HCT116 (cell line): Measurements from ENCODE around the gene SLMAP. TPM values are rescaled to one million over a fixed set of nuclear protein-coding genes. Genes with fewer than 3 reads are reported as not detected.

ENCODE experiments used
- ATAC-seq: fragments of 200-7000 bp; cut with Tn5 transposase; 2 replicates; pipeline ENCODE4 v1.9.1; 2020; ENCODE audit warnings: mild to moderate bottlenecking, moderate library complexity
- BruUV-seq: library from RNA; stranded (reverse); fragments of 400-500 nt; replicated peaks from 2 replicates; lab custom pipeline; 2021; lab: Mats Ljungman, UMichigan
- CTCF ChIA-PET: fragments of 300-600 bp; sonication (Branson Sonifier 250); formaldehyde crosslinking; loops from one replicate; lab custom pipeline; 2021; ENCODE audit warnings: antibody characterized with exemption; lab: Charles Lee
- POLR2A ChIA-PET: fragments of 300-600, 350-600 bp; sonication (Branson Sonifier 250); formaldehyde crosslinking; loops from one replicate; lab custom pipeline; 2021; ENCODE audit warnings: antibody characterized with exemption; lab: Charles Lee
- RAD21 ChIA-PET, 2 experiments: fragments of 300-600 bp; sonication (Branson Sonifier 250); formaldehyde crosslinking; loops; one replicate each; lab custom pipeline; 2023; ENCODE audit warnings: low total read pairs in 2 of 2; ENCODE audit not compliant: uncharacterized antibody in 2 of 2, unreplicated experiment in 2 of 2, low non-redundant PET in 1 of 2; lab: Charles Lee
- DNase-seq: peaks from one replicate; pipeline ENCODE4 v3.0.0-alpha.2; 2010; ENCODE audit warnings: low read depth, low spot score
- H2AFZ ChIP-seq: fragments of 200-600 bp; shearing (Covaris generic), sonication (generic); 2 replicates; pipeline ENCODE4 v1.6.1; 2017; ENCODE audit warnings: low read depth, mixed run types, mixed read lengths, antibody characterized with exemption, low read length; ENCODE audit not compliant: poor library complexity, severe bottlenecking
- H3K27ac ChIP-seq: 2 replicates; pipeline ENCODE4 v1.5.1; 2012; ENCODE audit warnings: low read depth, low read length
- H3K27me3 ChIP-seq: fragments of 200-600 bp; sonication (generic); 2 replicates; pipeline ENCODE4 v1.6.1; 2016; ENCODE audit warnings: mixed run types, low read length, mixed read lengths; ENCODE audit not compliant: insufficient read depth
- H3K36me3 ChIP-seq, 2 experiments: fragments of 200-500 bp in 1 of 2; fragments of 200-600 bp in 1 of 2; sonication (Bioruptor generic) in 1 of 2; sonication (generic) in 1 of 2; 2 replicates each; pipeline versions ENCODE4 v1.5.1 to v1.6.1; 2014 to 2016; ENCODE audit warnings: low read length in 2 of 2, inconsistent platforms in 1 of 2, mixed read lengths in 1 of 2, mixed run types in 1 of 2; ENCODE audit not compliant: insufficient read depth in 2 of 2, control insufficient read depth in 1 of 2
- H3K4me1 ChIP-seq, 2 experiments: fragments of 200-600 bp in 1 of 2; sonication (generic) in 1 of 2; 2 replicates each; pipeline versions ENCODE4 v1.5.1 to v1.6.1; 2012 to 2017; ENCODE audit warnings: low read length in 2 of 2, inconsistent platforms in 1 of 2, mild to moderate bottlenecking in 1 of 2, mixed read lengths in 1 of 2, mixed run types in 1 of 2, moderate library complexity in 1 of 2; ENCODE audit not compliant: insufficient read depth in 2 of 2, control insufficient read depth in 1 of 2
- H3K4me2 ChIP-seq: fragments of 200-600 bp; sonication (generic); 2 replicates; pipeline ENCODE4 v1.6.1; 2017; ENCODE audit warnings: mixed run types, low read length, mixed read lengths
- H3K4me3 ChIP-seq, 2 experiments: fragments of 200-600 bp in 1 of 2; sonication (generic) in 1 of 2; replicated peaks in 1 of 2; 2 replicates each; pipeline ENCODE4 v1.5.1; 2011 to 2016; ENCODE audit warnings: low read length in 2 of 2, control low read depth in 1 of 2, low read depth in 1 of 2, mild to moderate bottlenecking in 1 of 2, mixed read lengths in 1 of 2, mixed run types in 1 of 2
- H3K79me2 ChIP-seq: fragments of 200-600 bp; sonication (generic); 2 replicates; pipeline ENCODE4 v1.6.1; 2017; ENCODE audit warnings: mild to moderate bottlenecking, mixed run types, low read length, moderate library complexity, mixed read lengths; ENCODE audit not compliant: insufficient read depth
- H3K9ac ChIP-seq: fragments of 200-600 bp; sonication (generic); 2 replicates; pipeline ENCODE4 v1.6.1; 2016; ENCODE audit warnings: low read length, mixed read lengths
- H3K9me2 ChIP-seq: fragments of 200-600 bp; sonication (generic), shearing (Covaris generic); 2 replicates; pipeline ENCODE4 v1.6.1; 2017; ENCODE audit warnings: mixed run types, mild to moderate bottlenecking, moderate library complexity; ENCODE audit not compliant: insufficient read depth
- H3K9me3 ChIP-seq, 2 experiments: fragments of 200-500 bp in 1 of 2; fragments of 200-600 bp in 1 of 2; sonication (Bioruptor generic) in 1 of 2; sonication (generic) in 1 of 2; 2 replicates each; pipeline ENCODE4 v1.6.1; 2014 to 2017; ENCODE audit warnings: low read length in 2 of 2, mixed read lengths in 2 of 2, inconsistent platforms in 1 of 2, low read depth in 1 of 2, mild to moderate bottlenecking in 1 of 2, mixed run types in 1 of 2, moderate library complexity in 1 of 2; ENCODE audit not compliant: control insufficient read depth in 1 of 2, insufficient read depth in 1 of 2
- H4K20me1 ChIP-seq: fragments of 200-600 bp; sonication (generic), shearing (Covaris generic); 2 replicates; pipeline ENCODE4 v1.6.1; 2017; ENCODE audit warnings: mixed run types, mild to moderate bottlenecking, moderate library complexity; ENCODE audit not compliant: insufficient read depth
- CBX3 ChIP-seq: IDR thresholded peaks from 2 replicates; pipeline ENCODE4 v1.6.1; 2012; ENCODE audit warnings: low read depth
- CEBPB ChIP-seq: IDR thresholded peaks from 2 replicates; pipeline ENCODE4 v1.6.1; 2012; ENCODE audit warnings: low read depth
- ELF1 ChIP-seq: IDR thresholded peaks from 2 replicates; pipeline ENCODE4 v1.6.1; 2012; ENCODE audit warnings: low read depth, borderline replicate concordance
- JUND ChIP-seq: IDR thresholded peaks from 2 replicates; pipeline ENCODE4 v1.6.1; 2012
- MAX ChIP-seq: IDR thresholded peaks from 2 replicates; pipeline ENCODE4 v1.6.1; 2012
- SRF ChIP-seq: IDR thresholded peaks from 2 replicates; pipeline ENCODE4 v1.6.1; 2012; ENCODE audit warnings: low read depth
- YY1 ChIP-seq: IDR thresholded peaks from 2 replicates; pipeline ENCODE4 v1.6.1; 2011; ENCODE audit warnings: low read length, low read depth, moderate library complexity, mild to moderate bottlenecking; ENCODE audit not compliant: insufficient replicate concordance; ENCODE audit errors: extremely low read depth
- ZBTB33 ChIP-seq: IDR thresholded peaks from 2 replicates; pipeline ENCODE4 v1.6.1; 2011; ENCODE audit warnings: mild to moderate bottlenecking, low read length, moderate library complexity; ENCODE audit not compliant: insufficient replicate concordance; ENCODE audit errors: extremely low read depth
- intact Hi-C: fragments of 100-400 bp; cut with micrococcal nuclease; formaldehyde crosslinking; loops from 2 replicates; pipeline ENCODE4 v1.10.0; 2022
- total RNA-seq: library from RNA; stranded (reverse); gene quantifications from one replicate; pipeline ENCODE4 v1.2.1, GENCODE V29; 2021; ENCODE audit not compliant: unreplicated experiment
- TF ChIP-seq, protein P1 (sequence below): IDR thresholded peaks from 2 replicates; pipeline ENCODE4 v1.6.1; 2012
- TF ChIP-seq, protein P2 (sequence below), 3 experiments: fragments of 200-600 bp in 1 of 3; sonication (generic) in 1 of 3; IDR thresholded peaks in 2 of 3; conservative IDR thresholded peaks in 1 of 3; 2 replicates each; pipeline ENCODE4 v1.5.1; 2012 to 2017; ENCODE audit warnings: low read depth in 2 of 3, low read length in 2 of 3, antibody characterized with exemption in 1 of 3, borderline replicate concordance in 1 of 3, control low read depth in 1 of 3, mild to moderate bottlenecking in 1 of 3, mixed read lengths in 1 of 3, mixed run types in 1 of 3, moderate library complexity in 1 of 3; ENCODE audit not compliant: insufficient read depth in 1 of 3

Gene SLMAP
- total RNA-seq, 1 experiment from 2014 or later, result 81.0 TPM

GRCh38 chr3:57718118-57718517, 38.0 kb upstream of the SLMAP start:
- H3K79me2 ChIP-seq, result no peaks in the 10 kb centered on the region
- no peaks in the 10 kb centered on the region for H3K9me3 ChIP-seq
- ChIA-PET RAD21 (no interaction called here), POLR2A (no interaction called here), CTCF (no interaction called here)
- ATAC-seq, result no peak
- no TSS peak for BruUV-seq
- H3K9me2 ChIP-seq, result no peaks in the 10 kb centered on the region; the same call in 1 of the 2 replicates
- no peaks in the 10 kb centered on the region for H3K27me3 ChIP-seq
- H4K20me1 ChIP-seq, result no peaks in the 10 kb centered on the region
- no peak overlapping the region for H3K4me2 ChIP-seq
- no peak overlapping the region for H3K4me3 ChIP-seq
- no peaks in the 10 kb centered on the region for H3K4me1 ChIP-seq
- no peak overlapping the region for H3K9ac ChIP-seq
- intact Hi-C loops, result no loop called here
- no peak for DNase-seq
- no peaks in the 10 kb centered on the region for H3K36me3 ChIP-seq
- no peak for TF ChIP-seq SRF
- TF ChIP-seq, all 23 proteins: peak for 0
- Histone ChIP-seq H2AFZ (no peak overlapping the region), H3K27ac (no peak overlapping the region)

- no peak for ATAC-seq
- Histone ChIP-seq H2AFZ (no peak overlapping the region), H3K4me3 (no peak overlapping the region), H3K9me2 (no peaks in the 10 kb centered on the region), H3K9me3 (no peaks in the 10 kb centered on the region), H3K4me1 (peaks cover 0 to 5% of the 10 kb centered on the region in 2 experiments; a peak in 2 of 4 replicates), H3K9ac (no peak overlapping the region), H3K27me3 (no peaks in the 10 kb centered on the region), H3K79me2 (no peaks in the 10 kb centered on the region), H3K27ac (no peak overlapping the region), H3K4me2 (no peak overlapping the region), H4K20me1 (no peaks in the 10 kb centered on the region), H3K36me3 (no peaks in the 10 kb centered on the region)
- ChIA-PET RAD21 (no interaction called here), CTCF (no interaction called here), POLR2A (no interaction called here)
- TF ChIP-seq ELF1, result no peak
- TF ChIP-seq, protein P1, sequence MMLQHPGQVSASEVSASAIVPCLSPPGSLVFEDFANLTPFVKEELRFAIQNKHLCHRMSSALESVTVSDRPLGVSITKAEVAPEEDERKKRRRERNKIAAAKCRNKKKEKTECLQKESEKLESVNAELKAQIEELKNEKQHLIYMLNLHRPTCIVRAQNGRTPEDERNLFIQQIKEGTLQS, result no peak
- no peak for TF ChIP-seq MAX
- TF ChIP-seq JUND, result no peak
- no peak for TF ChIP-seq YY1
- no peak for TF ChIP-seq CBX3
- TF ChIP-seq, protein P2, sequence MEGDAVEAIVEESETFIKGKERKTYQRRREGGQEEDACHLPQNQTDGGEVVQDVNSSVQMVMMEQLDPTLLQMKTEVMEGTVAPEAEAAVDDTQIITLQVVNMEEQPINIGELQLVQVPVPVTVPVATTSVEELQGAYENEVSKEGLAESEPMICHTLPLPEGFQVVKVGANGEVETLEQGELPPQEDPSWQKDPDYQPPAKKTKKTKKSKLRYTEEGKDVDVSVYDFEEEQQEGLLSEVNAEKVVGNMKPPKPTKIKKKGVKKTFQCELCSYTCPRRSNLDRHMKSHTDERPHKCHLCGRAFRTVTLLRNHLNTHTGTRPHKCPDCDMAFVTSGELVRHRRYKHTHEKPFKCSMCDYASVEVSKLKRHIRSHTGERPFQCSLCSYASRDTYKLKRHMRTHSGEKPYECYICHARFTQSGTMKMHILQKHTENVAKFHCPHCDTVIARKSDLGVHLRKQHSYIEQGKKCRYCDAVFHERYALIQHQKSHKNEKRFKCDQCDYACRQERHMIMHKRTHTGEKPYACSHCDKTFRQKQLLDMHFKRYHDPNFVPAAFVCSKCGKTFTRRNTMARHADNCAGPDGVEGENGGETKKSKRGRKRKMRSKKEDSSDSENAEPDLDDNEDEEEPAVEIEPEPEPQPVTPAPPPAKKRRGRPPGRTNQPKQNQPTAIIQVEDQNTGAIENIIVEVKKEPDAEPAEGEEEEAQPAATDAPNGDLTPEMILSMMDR (IDR thresholded peaks at IDR 0.05 in 2 of 3, conservative IDR thresholded peaks at IDR 0.05 in 1 of 3; ENCODE audit: borderline replicate concordance in 1 of 3, insufficient read depth in 1 of 3, low read depth in 2 of 3, low read length in 2 of 3), result no peak
- no peak for TF ChIP-seq ZBTB33
- no peak for TF ChIP-seq CEBPB
- intact Hi-C loops, result no loop called here
- no peak for DNase-seq
- no TSS peak for BruUV-seq
These were observed 29.7 kb upstream of the SLMAP start for GRCh38 chr3:57726397-57726796.
